HepG2 (cell line): ENCODE measurements around the gene MTTP. TPM values are rescaled to one million over a fixed set of nuclear protein-coding genes. Genes with fewer than 3 reads are reported as not detected.
A peak's percentile ranks its signal among the peaks of the same experiment; 100 is the strongest.

Source experiments
- ARID2 ChIP-seq: sonication (generic); formaldehyde crosslinking; IDR thresholded peaks from 2 replicates; pipeline ENCODE4 v1.8.1; 2022; ENCODE audit warnings: mild to moderate bottlenecking, missing genetic modification reagents, borderline replicate concordance
- CREBL2 ChIP-seq: sonication (generic); formaldehyde crosslinking; IDR thresholded peaks from 2 replicates; pipeline ENCODE4 v1.8.1; 2023; ENCODE audit warnings: missing genetic modification reagents, mild to moderate bottlenecking, borderline replicate concordance
- DBP ChIP-seq: sonication (generic); formaldehyde crosslinking; IDR thresholded peaks from 2 replicates; pipeline ENCODE4 v1.4.0; 2020; ENCODE audit warnings: missing genetic modification reagents; ENCODE audit errors: not compliant biosample characterization
- KLF12 ChIP-seq: sonication (generic); formaldehyde crosslinking; IDR thresholded peaks from 2 replicates; pipeline ENCODE4 v1.4.0; 2020; ENCODE audit warnings: missing genetic modification reagents, borderline replicate concordance
- NFYC ChIP-seq: IDR thresholded peaks from 2 replicates; pipeline ENCODE4 v1.6.1; 2016; ENCODE audit warnings: missing genetic modification reagents, missing compliant biosample characterization
- PREB ChIP-seq: sonication (generic); formaldehyde crosslinking; IDR thresholded peaks from 2 replicates; pipeline ENCODE4 v1.4.0; 2020; ENCODE audit warnings: missing genetic modification reagents
- SIN3B ChIP-seq: fragments of 150-350 bp; IDR thresholded peaks from 2 replicates; pipeline ENCODE4 v1.6.1; 2014; ENCODE audit warnings: low read length
- SOX5 ChIP-seq: IDR thresholded peaks from 2 replicates; pipeline ENCODE4 v1.6.1; 2016; ENCODE audit warnings: borderline replicate concordance
- STAG1 ChIP-seq: sonication (generic); formaldehyde crosslinking; IDR thresholded peaks from 2 replicates; pipeline ENCODE4 v1.4.0; 2020; ENCODE audit warnings: missing genetic modification reagents
- TFAP4 ChIP-seq: sonication (generic); IDR thresholded peaks from 2 replicates; pipeline ENCODE4 v1.6.1; 2016; ENCODE audit warnings: low read depth, borderline replicate concordance
- ZBTB39 ChIP-seq: sonication (generic); formaldehyde crosslinking; IDR thresholded peaks from 2 replicates; pipeline ENCODE4 v1.5.0; 2020; ENCODE audit warnings: missing genetic modification reagents
- ZFY ChIP-seq: sonication (generic); formaldehyde crosslinking; IDR thresholded peaks from 2 replicates; pipeline ENCODE4 v1.4.0; 2020; ENCODE audit warnings: missing genetic modification reagents
- ZNF10 ChIP-seq: sonication (generic); formaldehyde crosslinking; IDR thresholded peaks from 2 replicates; pipeline ENCODE4 v1.4.0; 2020; ENCODE audit warnings: mild to moderate bottlenecking, low read depth, missing genetic modification reagents, borderline replicate concordance
- ZNF318 ChIP-seq: sonication (generic); formaldehyde crosslinking; IDR thresholded peaks from 2 replicates; pipeline ENCODE4 v1.4.0; 2020; ENCODE audit warnings: mild to moderate bottlenecking, missing genetic modification reagents
- ZNF615 ChIP-seq: sonication (generic); formaldehyde crosslinking; IDR thresholded peaks from 2 replicates; pipeline ENCODE4 v1.5.0; 2020; ENCODE audit warnings: mild to moderate bottlenecking, missing genetic modification reagents, borderline replicate concordance
- polyA plus RNA-seq, 8 experiments: library from polyadenylated mRNA; depleted of rRNA in 3 of 8; stranded (reverse) in 7 of 8; unstranded in 1 of 8; fragments of >200 nt; fragmentation: Illumina TruSeq in 4 of 8; extraction: Trizol in 4 of 8; gene quantifications; 2 replicates each; pipeline versions ENCODE4 v1.2.1 to v1.2.3, GENCODE V29; 2011 to 2016; ENCODE audit warnings: low read depth in 4 of 8, missing spikeins in 1 of 8, mixed read lengths in 1 of 8; ENCODE audit not compliant: insufficient read depth in 1 of 8
- total RNA-seq, 5 experiments: library from RNA; depleted of rRNA; stranded (reverse); fragments of >200 nt; fragmentation: Illumina TruSeq; extraction: Trizol; gene quantifications; 2 replicates each; pipeline ENCODE4 v1.2.3, GENCODE V29; 2016; ENCODE audit warnings: low read depth in 1 of 5

MTTP gene
- total and polyA plus RNA-seq, 2 of the 13 experiments (the other 11 are each of a cell fraction or from before 2014, with no cell fraction given) = 84.7 to 102 TPM

- TF ChIP-seq SIN3B (no peak), ZNF615 (no peak), DBP (CRISPR knock-in tag) (no peak), KLF12 (CRISPR knock-in tag) (peak; percentile 73; the same call in 1 of the 2 replicates), ZNF318 (CRISPR knock-in tag) (no peak), ZBTB39 (CRISPR knock-in tag) (no peak), PREB (CRISPR knock-in tag) (no peak), ZNF10 (CRISPR knock-in tag) (no peak), STAG1 (CRISPR knock-in tag) (no peak), TFAP4 (no peak), CREBL2 (no peak), ARID2 (no peak), SOX5 (peak; percentile 68; the same call in 1 of the 2 replicates), NFYC (CRISPR knock-in tag) (no peak), ZFY (CRISPR knock-in tag) (no peak)
Measured at GRCh38 chr4:99574530-99575324, at the start of gene MTTP (continued).
